Right ventricle myocardium inferior (tissue), 1 donor: Measurements from ENCODE around the gene AGBL2. TPM values are rescaled to one million over a fixed set of nuclear protein-coding genes. Genes with fewer than 3 reads are reported as not detected.

Source experiments
- total RNA-seq: library from RNA; stranded (reverse); fragmentation: NEBNext Ultra II Directional; extraction: Animal tissue kit (Norgen Biotek cat#: 25700); gene quantifications from one replicate; pipeline ENCODE4 v1.2.1, GENCODE V29; 2021
- donor health status: DM: no; HTN: yes; CAD: no; lungs with severe emphysema.

Gene AGBL2
- total RNA-seq, 1 donor from 2014 or later, result 0.14 TPM

Other genes starting within 250 kb of the AGBL2 start
- gene CELF1, start 162.2 kb downstream of the AGBL2 start, total RNA-seq, result 96.2 TPM
- 22.5 TPM for gene PTPMT1, start 149.8 kb downstream of the AGBL2 start, total RNA-seq
- 13.1 TPM for gene KBTBD4, start 136.4 kb downstream of the AGBL2 start, total RNA-seq
- gene NDUFS3, start 136.3 kb downstream of the AGBL2 start, total RNA-seq, result 342 TPM
- gene FAM180B, start 128.7 kb downstream of the AGBL2 start, total RNA-seq, result 0.22 TPM
- 0.24 TPM for gene C1QTNF4, start 121.0 kb downstream of the AGBL2 start, total RNA-seq
- 103 TPM for gene MTCH2, start 72.8 kb downstream of the AGBL2 start, total RNA-seq
- gene FNBP4, start 52.0 kb upstream of the AGBL2 start, total RNA-seq, result 36.5 TPM
- 15.3 TPM for gene NUP160, start 133.0 kb upstream of the AGBL2 start, total RNA-seq